Type B pancreatic cell (in vitro differentiated cells): ENCODE measurements around the gene SGMS1. TPM values are rescaled to one million over a fixed set of nuclear protein-coding genes. Genes with fewer than 3 reads are reported as not detected.
"Not testable (repeated sequence)": the region's sequence is repeated elsewhere in the genome, so short reads cannot be mapped to it uniquely, and the experiment has no call there.

Experiments used
- DNase-seq: peaks from one replicate; pipeline ENCODE4 v3.0.0; 2021; ENCODE audit warnings: mixed read lengths; ENCODE audit not compliant: unreplicated experiment; ENCODE audit errors: extremely low spot score
- H3K27ac Mint-ChIP-seq: 2 replicates; pipeline ENCODE4 v1.8.0; 2021; ENCODE audit warnings: mild to moderate bottlenecking, mixed read lengths
- H3K27me3 Mint-ChIP-seq: 2 replicates; pipeline ENCODE4 v1.8.0; 2021; ENCODE audit warnings: mixed read lengths
- H3K36me3 Mint-ChIP-seq: 2 replicates; pipeline ENCODE4 v1.8.0; 2021; ENCODE audit warnings: mixed read lengths
- H3K4me1 Mint-ChIP-seq: one replicate; pipeline ENCODE4 v1.8.0; 2021; ENCODE audit warnings: mixed read lengths; ENCODE audit not compliant: unreplicated experiment
- H3K4me3 Mint-ChIP-seq: 2 replicates; pipeline ENCODE4 v1.8.0; 2021; ENCODE audit warnings: mild to moderate bottlenecking, mixed read lengths
- H3K9me3 Mint-ChIP-seq: 2 replicates; pipeline ENCODE4 v1.8.0; 2021; ENCODE audit warnings: mixed read lengths
- total RNA-seq: library from RNA; stranded (reverse); gene quantifications from 2 replicates; pipeline ENCODE4 v1.2.1, GENCODE V29; 2021; ENCODE audit warnings: low replicate concordance
- TF ChIP-seq, protein P1 (sequence below): fragments of 200-600 bp; sonication (generic); conservative IDR thresholded peaks from 2 replicates; pipeline ENCODE4 v1.5.0; 2021; ENCODE audit warnings: antibody characterized with exemption, mild to moderate bottlenecking

SGMS1 gene
- total RNA-seq, 1 donor from 2014 or later = 15.1 TPM

- Mint-ChIP-seq H3K9me3 (no peaks in the 10 kb centered on the region), H3K4me3 (no peak overlapping the region), H3K27me3 (no peaks in the 10 kb centered on the region), H3K36me3 (peaks cover 7% of the 10 kb centered on the region), H3K27ac (no peak overlapping the region), H3K4me1 (no peaks in the 10 kb centered on the region)
- TF ChIP-seq, protein P1, sequence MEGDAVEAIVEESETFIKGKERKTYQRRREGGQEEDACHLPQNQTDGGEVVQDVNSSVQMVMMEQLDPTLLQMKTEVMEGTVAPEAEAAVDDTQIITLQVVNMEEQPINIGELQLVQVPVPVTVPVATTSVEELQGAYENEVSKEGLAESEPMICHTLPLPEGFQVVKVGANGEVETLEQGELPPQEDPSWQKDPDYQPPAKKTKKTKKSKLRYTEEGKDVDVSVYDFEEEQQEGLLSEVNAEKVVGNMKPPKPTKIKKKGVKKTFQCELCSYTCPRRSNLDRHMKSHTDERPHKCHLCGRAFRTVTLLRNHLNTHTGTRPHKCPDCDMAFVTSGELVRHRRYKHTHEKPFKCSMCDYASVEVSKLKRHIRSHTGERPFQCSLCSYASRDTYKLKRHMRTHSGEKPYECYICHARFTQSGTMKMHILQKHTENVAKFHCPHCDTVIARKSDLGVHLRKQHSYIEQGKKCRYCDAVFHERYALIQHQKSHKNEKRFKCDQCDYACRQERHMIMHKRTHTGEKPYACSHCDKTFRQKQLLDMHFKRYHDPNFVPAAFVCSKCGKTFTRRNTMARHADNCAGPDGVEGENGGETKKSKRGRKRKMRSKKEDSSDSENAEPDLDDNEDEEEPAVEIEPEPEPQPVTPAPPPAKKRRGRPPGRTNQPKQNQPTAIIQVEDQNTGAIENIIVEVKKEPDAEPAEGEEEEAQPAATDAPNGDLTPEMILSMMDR = no peak
- DNase-seq = no peak
Observed at GRCh38 chr10:50369931-50370330, 253.8 kb downstream of the SGMS1 start.

- no peak overlapping the region for H3K27ac Mint-ChIP-seq
- H3K27me3 Mint-ChIP-seq = no peaks in the 10 kb centered on the region
Observed at GRCh38 chr10:50367732-50368131, 256.0 kb downstream of the SGMS1 start.

DNA sequence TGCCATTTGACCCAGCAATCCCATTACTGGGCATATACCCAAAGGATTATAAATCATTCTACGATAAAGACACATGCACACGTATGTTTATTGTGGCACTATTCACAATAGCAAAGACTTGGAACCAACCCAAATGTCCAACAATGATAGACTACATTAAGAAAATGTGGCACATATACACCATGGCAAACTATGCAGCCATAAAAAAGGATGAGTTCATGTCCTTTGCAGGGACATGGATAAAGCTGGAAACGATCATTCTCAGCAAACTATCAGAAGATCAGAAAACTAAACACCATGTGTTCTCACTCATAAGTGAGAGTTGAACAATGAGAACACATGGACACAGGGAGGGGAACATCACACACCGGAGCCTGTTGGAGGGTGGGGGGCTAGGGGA, 257.3 kb downstream of the SGMS1 start:
- DNase-seq, H3K27me3 Mint-ChIP-seq, H3K36me3 Mint-ChIP-seq, H3K4me1 Mint-ChIP-seq, H3K4me3 Mint-ChIP-seq, H3K9me3 Mint-ChIP-seq, H3K27ac Mint-ChIP-seq: not testable (repeated sequence)

More at GRCh38 chr10:50367732-50368131, 256.0 kb downstream of the SGMS1 start:
- peaks cover 3% of the 10 kb centered on the region for H3K9me3 Mint-ChIP-seq
- TF ChIP-seq, protein P1 = peak; percentile 57
- DNase-seq = no peak
- no peak overlapping the region for H3K4me3 Mint-ChIP-seq
- H3K36me3 Mint-ChIP-seq = peaks cover 7% of the 10 kb centered on the region
- no peaks in the 10 kb centered on the region for H3K4me1 Mint-ChIP-seq

- DNase-seq, H3K36me3 Mint-ChIP-seq, H3K27ac Mint-ChIP-seq, H3K27me3 Mint-ChIP-seq, H3K9me3 Mint-ChIP-seq, H3K4me1 Mint-ChIP-seq, H3K4me3 Mint-ChIP-seq: not testable (repeated sequence)
Observed at GRCh38 chr10:50364730-50365129, 259.0 kb downstream of the SGMS1 start.

- no peaks in the 10 kb centered on the region for H3K4me1 Mint-ChIP-seq
- H3K4me3 Mint-ChIP-seq = no peak overlapping the region
- no peak overlapping the region for H3K27ac Mint-ChIP-seq
Observed at GRCh38 chr10:50362547-50363125, 261.1 kb downstream of the SGMS1 start.

DNA sequence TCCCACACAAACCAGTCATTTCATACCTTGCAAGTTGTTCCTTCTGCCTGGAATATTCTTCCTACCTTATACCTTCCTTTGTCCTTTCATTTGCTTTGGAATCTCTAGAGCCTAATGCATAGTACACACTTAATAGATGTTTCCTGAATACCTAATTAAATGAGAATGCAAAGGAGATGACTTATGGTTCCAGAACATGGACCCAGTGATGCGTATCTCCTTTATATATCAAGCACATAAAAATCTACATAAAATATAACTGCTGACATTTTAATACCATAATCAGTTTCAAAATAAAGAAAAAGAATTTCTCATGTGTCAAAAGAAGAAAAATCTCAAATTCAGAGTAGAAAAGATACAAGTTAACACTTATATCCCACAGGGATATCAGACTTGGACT, 261.8 kb downstream of the SGMS1 start:
- Mint-ChIP-seq H3K4me3 (no peak overlapping the region), H3K27me3 (no peaks in the 10 kb centered on the region), H3K4me1 (no peaks in the 10 kb centered on the region), H3K9me3 (peaks cover 3% of the 10 kb centered on the region), H3K36me3 (peaks cover 7% of the 10 kb centered on the region), H3K27ac (no peak overlapping the region)
- TF ChIP-seq, protein P1 = no peak
- DNase-seq = no peak

More at GRCh38 chr10:50362547-50363125, 261.1 kb downstream of the SGMS1 start:
- TF ChIP-seq, protein P1 = no peak
- Mint-ChIP-seq H3K36me3 (peaks cover 7% of the 10 kb centered on the region), H3K9me3 (peaks cover 3% of the 10 kb centered on the region), H3K27me3 (no peaks in the 10 kb centered on the region)
- DNase-seq = no peak
